ENCODE data around the gene FGR. TPM values are rescaled to one million over a fixed set of nuclear protein-coding genes. Genes with fewer than 3 reads are reported as not detected.

Gene FGR
- total and polyA plus RNA-seq, 2 of the 13 experiments (the other 11 are each of a cell fraction or from before 2014, with no cell fraction given) = not detected

- TF ChIP-seq RXRB (CRISPR knock-in tag; IDR thresholded peaks at IDR 0.05; ENCODE audit: borderline replicate concordance) (peak; percentile 32; the same call in 1 of the 2 replicates), HNRNPLL (IDR thresholded peaks at IDR 0.05; ENCODE audit: low read depth, low read length, poor library complexity, severe bottlenecking) (no peak), GATA4 (IDR thresholded peaks at IDR 0.05; ENCODE audit: borderline replicate concordance, low read depth) (no peak), TRIM24 (CRISPR knock-in tag; IDR thresholded peaks at IDR 0.05) (no peak), ZNF512B (CRISPR knock-in tag; IDR thresholded peaks at IDR 0.05; ENCODE audit: borderline replicate concordance) (no peak), ZNF530 (CRISPR knock-in tag; IDR thresholded peaks at IDR 0.05; ENCODE audit: low read depth) (no peak), ELF1 (CRISPR knock-in tag; IDR thresholded peaks at IDR 0.05) (no peak), KLF15 (CRISPR knock-in tag; IDR thresholded peaks at IDR 0.05; ENCODE audit: borderline replicate concordance) (no peak), NFE2L1 (CRISPR knock-in tag; IDR thresholded peaks at IDR 0.05; ENCODE audit: borderline replicate concordance) (no peak), SOX5 (CRISPR knock-in tag; IDR thresholded peaks at IDR 0.05; ENCODE audit: borderline replicate concordance) (0 out of 2 replicates have a peak, but pooled peaks have one; percentile 6), HNF4A (CRISPR knock-in tag; IDR thresholded peaks at IDR 0.05) (peak; percentile 66), ZSCAN30 (CRISPR knock-in tag; IDR thresholded peaks at IDR 0.05) (no peak), DPF2 (CRISPR knock-in tag; IDR thresholded peaks at IDR 0.05; ENCODE audit: borderline replicate concordance, low read depth) (no peak), NR2F1 (CRISPR knock-in tag; IDR thresholded peaks at IDR 0.05) (peak in 1 of 2 experiments; percentile 38; a peak in 2 of 4 replicates), NCOA5 (CRISPR knock-in tag; IDR thresholded peaks at IDR 0.05) (no peak), MBD4 (IDR thresholded peaks at IDR 0.05; ENCODE audit: borderline replicate concordance, low read length) (no peak), MAX (IDR thresholded peaks at IDR 0.05) (no peak), ZKSCAN5 (CRISPR knock-in tag; IDR thresholded peaks at IDR 0.05) (peak; percentile 72; the same call in 1 of the 2 replicates), ZNF232 (CRISPR knock-in tag; IDR thresholded peaks at IDR 0.05; ENCODE audit: borderline replicate concordance) (no peak), THAP11 (CRISPR knock-in tag; IDR thresholded peaks at IDR 0.05) (peak; percentile 25; the same call in 1 of the 2 replicates), NR2C2 (CRISPR knock-in tag; IDR thresholded peaks at IDR 0.05; ENCODE audit: borderline replicate concordance) (peak; percentile 90), PRPF4 (IDR thresholded peaks at IDR 0.05; ENCODE audit: low read depth, low read length, poor library complexity, severe bottlenecking) (no peak), SALL2 (CRISPR knock-in tag; IDR thresholded peaks at IDR 0.05) (no peak)
- TF ChIP-seq, protein P1, sequence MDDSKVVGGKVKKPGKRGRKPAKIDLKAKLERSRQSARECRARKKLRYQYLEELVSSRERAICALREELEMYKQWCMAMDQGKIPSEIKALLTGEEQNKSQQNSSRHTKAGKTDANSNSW (CRISPR knock-in tag; IDR thresholded peaks at IDR 0.05; ENCODE audit: borderline replicate concordance) = no peak
- TF ChIP-seq, protein P2, sequence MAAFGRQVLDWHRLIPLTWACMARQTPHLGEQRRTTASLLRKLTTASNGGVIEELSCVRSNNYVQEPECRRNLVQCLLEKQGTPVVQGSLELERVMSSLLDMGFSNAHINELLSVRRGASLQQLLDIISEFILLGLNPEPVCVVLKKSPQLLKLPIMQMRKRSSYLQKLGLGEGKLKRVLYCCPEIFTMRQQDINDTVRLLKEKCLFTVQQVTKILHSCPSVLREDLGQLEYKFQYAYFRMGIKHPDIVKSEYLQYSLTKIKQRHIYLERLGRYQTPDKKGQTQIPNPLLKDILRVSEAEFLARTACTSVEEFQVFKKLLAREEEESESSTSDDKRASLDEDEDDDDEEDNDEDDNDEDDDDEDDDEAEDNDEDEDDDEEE (CRISPR knock-in tag; IDR thresholded peaks at IDR 0.05) = no peak
Measured at GRCh38 chr1:27569506-27570291, 65.3 kb downstream of the FGR start (continued).
